GM21528 (cell line): ENCODE results near the gene TIMP4.

Experiments
- ATAC-seq: cut with Tn5 transposase; IDR thresholded peaks from one replicate; pipeline ENCODE4 v1.9.1; 2021; ENCODE audit warnings: mild to moderate bottlenecking, moderate library complexity; ENCODE audit not compliant: unreplicated experiment, low FRiP score

TIMP4 gene

DNA sequence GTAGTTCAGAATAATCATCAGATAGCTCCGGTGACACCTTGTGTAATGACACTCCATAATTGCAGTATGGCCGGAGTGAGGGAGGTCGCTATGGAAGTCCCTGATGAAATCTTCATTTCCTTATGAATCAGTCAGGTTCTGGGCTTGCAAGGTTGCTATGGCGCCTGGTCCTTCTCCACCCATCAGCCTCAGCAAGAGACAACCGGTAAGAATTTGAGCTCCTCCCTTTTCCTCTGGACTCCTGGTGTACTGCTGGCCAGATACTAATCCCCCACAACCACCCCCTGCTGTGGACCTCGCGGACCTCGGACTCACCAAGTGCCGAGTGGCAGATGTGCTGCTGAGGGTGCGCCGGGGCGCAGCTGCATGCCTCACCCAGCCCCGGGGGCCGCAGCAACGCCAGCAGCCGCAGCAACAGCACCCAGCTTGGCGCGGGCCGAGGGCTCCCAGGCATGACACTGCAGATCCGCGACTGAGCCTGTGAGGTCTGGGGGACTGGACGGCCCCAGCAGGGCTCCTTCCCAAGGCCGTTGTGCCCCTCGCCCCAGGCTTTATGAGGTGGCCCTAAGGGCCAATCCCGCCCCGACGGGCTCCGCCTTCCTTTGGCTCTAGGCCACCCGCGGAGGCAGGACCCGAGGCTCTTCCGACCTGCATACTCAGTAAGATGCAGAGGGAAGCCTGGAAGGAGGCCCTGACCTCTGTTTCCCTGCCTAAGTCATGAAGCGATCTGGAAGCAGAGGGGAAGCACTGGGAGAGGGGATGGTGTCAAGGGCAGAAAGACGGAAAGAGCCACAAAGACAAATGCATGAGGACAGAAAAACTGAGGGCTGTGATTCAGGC is at the start of gene TIMP4:
Gene TIMP4, minus strand, starts transcription at position 526 of the 840 bp plus-strand sequence. Its CDS starts 72 bp downstream, at position 454.
- ATAC-seq = no peak

DNA sequence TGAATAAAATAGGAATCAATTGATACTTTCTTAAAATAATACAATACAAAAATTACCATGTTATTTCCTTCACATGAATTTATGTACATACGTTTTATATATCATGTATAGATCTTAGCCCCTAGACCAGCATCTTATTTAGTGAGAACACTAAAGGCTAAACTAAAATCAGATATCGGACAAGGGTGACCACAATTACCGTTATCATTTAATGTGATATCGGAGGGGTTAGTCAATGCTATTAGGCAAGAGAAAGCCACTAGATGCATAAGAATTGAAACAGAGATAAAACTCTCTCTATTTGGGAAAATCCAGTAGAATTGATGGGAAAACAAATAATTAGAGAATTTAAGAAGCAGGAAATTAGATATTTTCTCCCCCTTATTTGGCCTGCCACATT is 46.5 kb upstream of the TIMP4 start:
- ATAC-seq = no peak

DNA sequence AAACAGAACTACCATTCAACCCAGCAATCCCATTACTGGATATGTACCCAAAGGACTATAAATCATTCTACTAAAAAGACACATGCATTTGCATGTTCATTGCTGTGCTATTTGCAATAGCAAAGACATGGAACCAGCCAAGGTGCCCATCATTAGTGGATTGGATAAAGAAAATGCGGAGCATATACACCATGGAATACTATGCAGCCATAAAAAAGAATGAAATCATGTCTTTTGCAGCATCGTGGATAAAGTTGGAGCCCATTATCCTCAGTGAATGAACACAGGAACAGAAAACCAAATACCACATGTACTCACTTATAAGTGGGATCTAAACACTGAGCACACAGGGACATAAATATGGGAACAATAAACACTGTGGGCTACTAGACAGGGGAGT is 43.1 kb upstream of the TIMP4 start:
- no peak for ATAC-seq

- no peak for ATAC-seq
Observed at GRCh38 chr3:12198301-12198700, 39.6 kb upstream of the TIMP4 start.

DNA sequence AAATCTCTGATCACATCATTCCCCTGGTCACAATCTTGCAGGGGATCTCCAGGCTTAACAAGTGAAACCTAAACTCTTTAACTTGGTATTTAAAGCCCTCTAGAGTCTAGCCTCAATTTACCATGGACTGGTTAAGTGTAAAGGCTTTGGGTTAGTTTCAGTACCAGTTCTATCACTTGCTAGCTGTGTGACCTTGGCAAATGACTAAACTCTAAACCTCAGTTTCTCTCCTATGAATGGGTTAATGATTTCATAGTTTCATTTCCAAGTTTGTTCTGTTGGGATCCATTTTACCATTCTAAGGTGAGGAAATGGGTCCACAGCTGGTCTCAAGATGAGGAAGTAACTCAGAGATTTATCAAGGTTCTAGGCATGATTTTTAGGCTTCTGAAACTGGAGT is 38.8 kb upstream of the TIMP4 start:
- peak; percentile 48 for ATAC-seq

- no peak for ATAC-seq
Observed at GRCh38 chr3:12196684-12197083, 38.0 kb upstream of the TIMP4 start.

DNA sequence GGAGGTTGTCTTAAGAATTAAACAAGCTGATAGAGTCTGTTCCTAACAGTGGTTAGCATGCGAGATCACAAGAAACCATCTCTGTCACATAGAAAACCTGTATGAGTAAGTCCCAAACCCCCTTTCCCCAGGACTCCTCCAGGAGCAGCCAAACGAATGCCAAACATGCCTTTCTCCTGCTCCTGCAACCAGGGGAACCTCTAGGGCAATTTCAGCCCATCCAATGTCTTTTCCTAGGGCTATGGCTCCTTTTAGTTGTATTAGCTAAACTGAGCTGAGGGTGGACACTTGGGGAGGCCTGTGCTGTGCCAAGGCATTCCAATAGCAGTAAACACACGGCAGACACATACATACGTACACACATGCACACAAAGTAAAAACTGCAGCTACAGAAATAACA is 36.5 kb upstream of the TIMP4 start:
- ATAC-seq = no peak

GRCh38 chr3:12194669-12195161 is 36.0 kb upstream of the TIMP4 start:
- peak; percentile 70 for ATAC-seq

- peak; percentile 30 for ATAC-seq
Observed at GRCh38 chr3:12194209-12194608, 35.5 kb upstream of the TIMP4 start.

GRCh38 chr3:12193485-12194165 is 34.9 kb upstream of the TIMP4 start:
- peak; percentile 56 for ATAC-seq

- no peak for ATAC-seq
Observed at GRCh38 chr3:12192655-12193484, 34.2 kb upstream of the TIMP4 start.

DNA sequence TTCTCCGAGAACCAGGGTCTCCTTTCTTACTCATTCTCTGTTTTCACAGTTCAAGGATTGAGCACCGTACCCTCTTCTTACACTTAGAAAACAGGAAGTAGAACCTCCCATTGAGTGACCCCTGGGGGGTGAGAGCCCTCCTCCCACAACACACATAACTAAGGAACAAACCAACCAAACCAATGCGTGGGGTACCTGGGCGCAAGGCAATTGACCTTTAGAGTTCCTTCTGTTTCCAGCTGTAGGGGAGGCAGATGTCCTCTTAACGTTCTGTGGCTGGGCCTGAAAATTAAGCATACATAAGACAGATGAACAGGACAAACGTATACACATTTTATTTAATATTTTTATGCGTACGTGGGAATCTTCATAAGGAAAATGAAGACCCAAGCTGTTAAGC is 33.5 kb upstream of the TIMP4 start:
- no peak for ATAC-seq

DNA sequence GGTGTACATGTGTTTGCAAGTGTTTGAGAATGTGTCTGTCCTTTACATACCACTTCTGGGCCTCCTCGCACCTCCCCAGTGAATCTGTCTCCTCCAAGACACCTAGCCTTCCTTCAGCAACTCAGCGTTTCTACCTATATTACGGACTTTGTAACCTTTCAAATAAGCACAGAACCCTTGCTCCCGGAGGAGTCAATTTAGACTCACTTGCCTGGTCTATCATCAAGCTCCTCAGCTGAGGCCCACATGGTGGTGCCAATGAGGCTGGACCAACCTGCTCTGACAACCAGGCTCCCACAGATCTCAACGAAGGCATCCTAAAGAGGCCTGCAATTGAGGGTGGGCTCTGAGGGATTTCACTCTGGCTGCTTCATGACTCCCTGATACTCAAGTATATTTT is 32.8 kb upstream of the TIMP4 start:
- no peak for ATAC-seq

- ATAC-seq = no peak
Observed at GRCh38 chr3:12190832-12191231, 32.1 kb upstream of the TIMP4 start.

DNA sequence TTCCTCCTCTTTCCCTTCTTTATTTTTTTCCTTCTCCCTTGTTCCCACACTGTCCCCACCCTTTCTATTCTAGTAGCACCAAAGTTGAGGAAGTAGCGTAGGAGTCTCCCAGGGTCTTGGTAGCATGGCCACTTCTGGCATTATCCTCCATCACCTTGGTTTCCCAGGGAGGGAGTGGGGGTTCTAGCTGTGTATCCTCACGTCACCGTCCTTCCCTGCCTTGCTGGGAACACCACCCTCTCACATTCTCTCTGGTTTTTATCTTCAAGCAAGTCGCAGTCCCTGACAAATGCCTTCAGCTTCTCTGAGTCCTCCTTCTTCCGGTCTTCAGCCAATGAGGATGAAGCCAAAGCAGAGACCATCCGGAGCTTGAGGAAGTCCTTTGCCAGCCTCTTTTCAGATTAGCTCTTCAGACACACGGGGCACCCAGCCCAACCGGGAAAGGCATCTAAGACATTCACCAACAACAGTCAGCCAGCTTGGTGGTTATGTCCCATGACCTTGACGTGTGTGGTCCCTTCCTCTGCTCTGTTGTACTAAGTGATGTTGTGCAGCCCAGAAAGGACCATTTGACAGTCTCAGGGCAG is 31.6 kb upstream of the TIMP4 start:
- ATAC-seq = no peak

- ATAC-seq = no peak
Observed at GRCh38 chr3:12188681-12189287, 30.1 kb upstream of the TIMP4 start.

DNA sequence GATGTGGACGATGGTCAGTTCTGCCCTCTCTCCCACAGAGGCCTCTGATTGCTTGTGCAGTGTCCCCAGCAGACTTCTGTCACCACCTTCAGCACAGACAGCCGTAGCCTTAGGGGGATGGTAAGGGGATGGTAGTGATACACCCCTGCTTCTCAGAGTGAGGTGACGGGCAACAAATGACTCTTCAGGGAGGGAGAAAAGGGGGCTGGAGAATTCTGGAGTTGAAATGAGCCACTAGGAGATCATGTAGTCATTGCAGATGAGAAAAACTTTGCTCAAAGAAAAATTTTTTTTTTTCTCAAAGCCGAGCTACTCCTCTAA is 29.6 kb upstream of the TIMP4 start:
- no peak for ATAC-seq

DNA sequence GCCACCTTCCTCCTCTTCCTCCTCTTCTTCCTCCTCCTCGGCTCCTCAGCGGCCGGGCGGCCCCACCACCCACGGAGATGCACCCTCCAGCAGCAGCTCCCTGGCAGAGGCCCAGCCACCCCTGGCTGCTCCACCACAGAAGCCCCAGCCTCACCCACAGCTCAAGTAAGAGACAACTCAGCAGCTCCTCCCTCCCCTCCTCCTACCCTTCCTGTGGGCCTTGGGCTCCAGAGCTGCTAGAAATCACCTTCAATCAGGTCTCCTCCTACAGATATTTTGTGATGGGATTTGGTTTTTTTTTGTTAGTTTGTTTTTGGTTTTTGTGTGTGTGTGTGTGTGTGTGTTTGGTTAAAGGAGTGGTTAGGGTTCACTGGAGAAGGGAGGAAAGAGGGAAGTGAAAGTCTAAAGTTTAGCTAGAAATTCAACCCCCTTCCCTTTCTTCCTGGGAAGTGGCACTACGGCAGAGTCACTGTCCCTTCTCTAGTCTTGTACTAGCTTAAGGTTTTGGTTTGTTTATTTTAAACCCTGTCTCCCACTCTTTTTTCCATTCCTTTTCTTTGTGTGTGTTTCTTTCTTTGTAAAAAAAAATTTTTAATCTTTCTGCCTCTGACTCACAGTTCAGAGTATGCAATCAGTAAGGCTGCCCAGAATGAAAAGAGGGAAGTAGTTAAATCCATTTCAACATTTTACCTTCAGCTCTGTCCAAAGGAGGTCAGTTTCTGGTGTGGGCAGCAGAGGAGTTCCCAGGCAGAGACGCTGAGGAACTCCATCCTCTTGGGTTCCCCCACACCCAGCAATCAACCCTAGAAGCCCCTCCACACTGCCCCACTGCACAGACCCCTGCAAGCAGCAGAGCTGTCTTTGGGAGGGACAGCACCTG is 29.0 kb upstream of the TIMP4 start:
- peak; percentile 77 for ATAC-seq

- ATAC-seq = no peak
Observed at GRCh38 chr3:12186515-12187286, 28.0 kb upstream of the TIMP4 start.
